Measurements from ENCODE around the gene CDH4.

The CDH4 gene

GRCh38 chr20:61856626-61857413 lies 604.8 kb downstream of the CDH4 start:
- no peak for DNase-seq (ENCODE audit: low read depth in 1 of 2, low spot score in 1 of 2)
- in situ Hi-C loops (cut with HindIII; ENCODE audit: low pct_unique_long_range_greater_than_20kb, low sequenced_read_pairs), result no loop called here
- no peak for TF ChIP-seq JUND (IDR thresholded peaks at IDR 0.05; ENCODE audit: low read depth)

GRCh38 chr20:61857414-61857775 lies 605.3 kb downstream of the CDH4 start:
- in situ Hi-C loops (cut with HindIII; ENCODE audit: low pct_unique_long_range_greater_than_20kb, low sequenced_read_pairs), result no loop called here
- no peak for TF ChIP-seq JUND (IDR thresholded peaks at IDR 0.05; ENCODE audit: low read depth)
- no peak for DNase-seq (ENCODE audit: low read depth in 1 of 2, low spot score in 1 of 2)

- in situ Hi-C loops (cut with HindIII; ENCODE audit: low pct_unique_long_range_greater_than_20kb, low sequenced_read_pairs), result no loop called here
- DNase-seq (ENCODE audit: low read depth in 1 of 2, low spot score in 1 of 2), result no peak
- TF ChIP-seq JUND (IDR thresholded peaks at IDR 0.05; ENCODE audit: low read depth), result no peak
Measured at GRCh38 chr20:61857884-61858283, 605.8 kb downstream of the CDH4 start.

- in situ Hi-C loops (cut with HindIII; ENCODE audit: low pct_unique_long_range_greater_than_20kb, low sequenced_read_pairs), result no loop called here
- no peak for TF ChIP-seq JUND (IDR thresholded peaks at IDR 0.05; ENCODE audit: low read depth)
- no peak for DNase-seq (ENCODE audit: low read depth in 1 of 2, low spot score in 1 of 2)
Measured at GRCh38 chr20:61859767-61860166, 607.7 kb downstream of the CDH4 start.

GRCh38 chr20:61860260-61860987 lies 608.4 kb downstream of the CDH4 start:
- in situ Hi-C loops (cut with HindIII; ENCODE audit: low pct_unique_long_range_greater_than_20kb, low sequenced_read_pairs), result no loop called here
- DNase-seq (ENCODE audit: low read depth in 1 of 2, low spot score in 1 of 2), result no peak
- no peak for TF ChIP-seq JUND (IDR thresholded peaks at IDR 0.05; ENCODE audit: low read depth)

- no peak for TF ChIP-seq JUND (IDR thresholded peaks at IDR 0.05; ENCODE audit: low read depth)
- in situ Hi-C loops (cut with HindIII; ENCODE audit: low pct_unique_long_range_greater_than_20kb, low sequenced_read_pairs), result no loop called here
- no peak for DNase-seq (ENCODE audit: low read depth in 1 of 2, low spot score in 1 of 2)
Measured at GRCh38 chr20:61861054-61861841, 609.2 kb downstream of the CDH4 start.

GRCh38 chr20:61861858-61862257 lies 609.8 kb downstream of the CDH4 start:
- in situ Hi-C loops (cut with HindIII; ENCODE audit: low pct_unique_long_range_greater_than_20kb, low sequenced_read_pairs), result no loop called here
- TF ChIP-seq JUND (IDR thresholded peaks at IDR 0.05; ENCODE audit: low read depth), result no peak
- DNase-seq (ENCODE audit: low read depth in 1 of 2, low spot score in 1 of 2), result no peak

- in situ Hi-C loops (cut with HindIII; ENCODE audit: low pct_unique_long_range_greater_than_20kb, low sequenced_read_pairs), result no loop called here
- TF ChIP-seq JUND (IDR thresholded peaks at IDR 0.05; ENCODE audit: low read depth), result no peak
- DNase-seq (ENCODE audit: low read depth in 1 of 2, low spot score in 1 of 2), result no peak
Measured at GRCh38 chr20:61862881-61863280, 610.8 kb downstream of the CDH4 start.

- TF ChIP-seq JUND (IDR thresholded peaks at IDR 0.05; ENCODE audit: low read depth), result no peak
- DNase-seq (ENCODE audit: low read depth in 1 of 2, low spot score in 1 of 2), result no peak
- in situ Hi-C loops (cut with HindIII; ENCODE audit: low pct_unique_long_range_greater_than_20kb, low sequenced_read_pairs), result no loop called here
Measured at GRCh38 chr20:61864481-61864880, 612.4 kb downstream of the CDH4 start.

- no peak for DNase-seq (ENCODE audit: low read depth in 1 of 2, low spot score in 1 of 2)
- no peak for TF ChIP-seq JUND (IDR thresholded peaks at IDR 0.05; ENCODE audit: low read depth)
- in situ Hi-C loops (cut with HindIII; ENCODE audit: low pct_unique_long_range_greater_than_20kb, low sequenced_read_pairs), result no loop called here
Measured at GRCh38 chr20:61865353-61865752, 613.3 kb downstream of the CDH4 start.

GRCh38 chr20:61866165-61866564 lies 614.1 kb downstream of the CDH4 start:
- DNase-seq (ENCODE audit: low read depth in 1 of 2, low spot score in 1 of 2), result no peak
- in situ Hi-C loops (cut with HindIII; ENCODE audit: low pct_unique_long_range_greater_than_20kb, low sequenced_read_pairs), result no loop called here
- TF ChIP-seq JUND (IDR thresholded peaks at IDR 0.05; ENCODE audit: low read depth), result no peak

GRCh38 chr20:61868006-61868405 lies 615.9 kb downstream of the CDH4 start:
- TF ChIP-seq JUND (IDR thresholded peaks at IDR 0.05; ENCODE audit: low read depth), result no peak
- in situ Hi-C loops (cut with HindIII; ENCODE audit: low pct_unique_long_range_greater_than_20kb, low sequenced_read_pairs), result no loop called here
- no peak for DNase-seq (ENCODE audit: low read depth in 1 of 2, low spot score in 1 of 2)

All from T47D (cell line).